DOHH2 (cell line): ENCODE data around the gene NOCT.

ENCODE experiments used
- H3F3A ChIP-seq: fragments of 200-600 bp; sonication (generic), shearing (Covaris generic); 2 replicates; pipeline ENCODE4 v1.6.0; 2016; ENCODE audit warnings: antibody characterized with exemption, mild to moderate bottlenecking; ENCODE audit not compliant: control insufficient read depth, insufficient read depth
- H3K27ac ChIP-seq: fragments of 200-600 bp; sonication (generic); 2 replicates; pipeline ENCODE4 v1.5.1; 2014; ENCODE audit warnings: low read depth, mild to moderate bottlenecking, low read length, moderate library complexity
- H3K27me3 ChIP-seq: fragments of 200-600 bp; sonication (generic); 2 replicates; pipeline ENCODE4 v1.6.1; 2014; ENCODE audit warnings: mild to moderate bottlenecking, low read length, mixed read lengths; ENCODE audit not compliant: control insufficient read depth
- H3K36me3 ChIP-seq: fragments of 200-600 bp; sonication (generic); 2 replicates; pipeline ENCODE4 v1.6.1; 2014; ENCODE audit warnings: mild to moderate bottlenecking, low read length, moderate library complexity, mixed read lengths; ENCODE audit not compliant: control insufficient read depth
- H3K4me1 ChIP-seq: fragments of 200-600 bp; sonication (generic); 2 replicates; pipeline ENCODE4 v1.6.1; 2014; ENCODE audit warnings: mild to moderate bottlenecking, low read length, mixed read lengths; ENCODE audit not compliant: control insufficient read depth
- H3K4me2 ChIP-seq: fragments of 200-600 bp; sonication (generic); 2 replicates; pipeline ENCODE4 v1.6.0; 2014; ENCODE audit warnings: mild to moderate bottlenecking, low read length, moderate library complexity
- H3K4me3 ChIP-seq: fragments of 200-600 bp; sonication (generic); 2 replicates; pipeline ENCODE4 v1.5.1; 2014; ENCODE audit warnings: mild to moderate bottlenecking, low read length, mixed read lengths
- H3K79me2 ChIP-seq: fragments of 200-600 bp; sonication (generic); 2 replicates; pipeline ENCODE4 v1.6.1; 2014; ENCODE audit warnings: mild to moderate bottlenecking, low read length, mixed read lengths; ENCODE audit not compliant: control insufficient read depth
- H3K9me2 ChIP-seq: fragments of 200-600 bp; sonication (generic); replicated peaks from 2 replicates; pipeline ENCODE4 v1.6.1; 2014; ENCODE audit warnings: mild to moderate bottlenecking, low read length, mixed read lengths; ENCODE audit not compliant: control insufficient read depth
- H3K9me3 ChIP-seq: fragments of 200-600 bp; sonication (generic); 2 replicates; pipeline ENCODE4 v1.6.1; 2014; ENCODE audit warnings: antibody characterized with exemption, low read length, mixed read lengths; ENCODE audit not compliant: control insufficient read depth, insufficient read depth
- H4K20me1 ChIP-seq: fragments of 200-600 bp; sonication (generic); 2 replicates; pipeline ENCODE4 v1.6.0; 2014; ENCODE audit warnings: low read depth, mild to moderate bottlenecking, antibody characterized with exemption, low read length, moderate library complexity; ENCODE audit not compliant: control insufficient read depth, insufficient read depth
- EZH2phosphoT487 ChIP-seq: fragments of 200-600 bp; sonication (generic); IDR thresholded peaks from 2 replicates; pipeline ENCODE4 v1.6.1; 2017; ENCODE audit warnings: borderline replicate concordance, mild to moderate bottlenecking, antibody characterized with exemption, low read length, moderate library complexity, mixed read lengths
- TF ChIP-seq, protein P1 (sequence below): fragments of 200-600 bp; sonication (generic); IDR thresholded peaks from one replicate; pipeline ENCODE4 v1.5.1; 2014; ENCODE audit warnings: antibody characterized with exemption, mild to moderate bottlenecking, low read depth, low read length; ENCODE audit not compliant: poor library complexity, severe bottlenecking

NOCT gene, protein sequence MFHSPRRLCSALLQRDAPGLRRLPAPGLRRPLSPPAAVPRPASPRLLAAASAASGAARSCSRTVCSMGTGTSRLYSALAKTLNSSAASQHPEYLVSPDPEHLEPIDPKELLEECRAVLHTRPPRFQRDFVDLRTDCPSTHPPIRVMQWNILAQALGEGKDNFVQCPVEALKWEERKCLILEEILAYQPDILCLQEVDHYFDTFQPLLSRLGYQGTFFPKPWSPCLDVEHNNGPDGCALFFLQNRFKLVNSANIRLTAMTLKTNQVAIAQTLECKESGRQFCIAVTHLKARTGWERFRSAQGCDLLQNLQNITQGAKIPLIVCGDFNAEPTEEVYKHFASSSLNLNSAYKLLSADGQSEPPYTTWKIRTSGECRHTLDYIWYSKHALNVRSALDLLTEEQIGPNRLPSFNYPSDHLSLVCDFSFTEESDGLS

DNA sequence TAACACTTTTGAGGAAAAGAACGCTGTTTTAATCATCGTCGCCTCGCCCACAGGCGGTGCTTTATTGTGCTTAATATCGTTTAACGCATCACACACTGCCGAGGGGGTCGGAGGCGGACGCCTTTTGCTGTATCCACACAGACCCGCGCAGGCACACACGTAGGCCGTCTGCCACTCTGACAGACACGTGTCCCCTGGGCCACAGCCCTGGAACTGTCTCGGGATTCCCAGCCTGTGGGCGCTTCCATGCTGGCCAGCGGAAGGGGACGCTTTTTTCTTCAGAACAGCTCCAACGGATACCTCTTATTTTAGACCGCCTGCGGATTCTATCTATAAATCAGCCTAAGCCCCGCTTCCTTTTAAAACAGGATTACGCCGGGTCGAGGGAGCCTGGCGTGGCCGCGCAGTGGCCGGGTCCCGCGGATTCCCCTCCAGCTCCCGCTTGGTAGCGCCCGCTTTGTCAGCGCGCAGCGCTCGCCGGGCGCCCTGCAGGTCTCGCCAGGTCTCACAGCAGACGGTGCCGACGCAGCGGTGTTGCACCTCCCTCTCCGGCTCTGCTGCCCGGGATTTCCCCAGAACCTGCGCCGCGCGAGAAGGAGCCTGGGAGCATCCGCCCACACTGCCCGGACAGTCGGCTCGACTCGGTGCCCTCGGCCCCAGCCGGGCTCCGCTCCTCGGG lies at the start of gene NOCT:
TSS of gene NOCT (plus strand) at position 513 of the 679 bp plus-strand sequence. CDS start 201 bp downstream, outside the sequence.
- Histone ChIP-seq H4K20me1 (peaks cover 14% of the 10 kb centered on the region; the same call in 1 of the 2 replicates), H3K9me3 (no peaks in the 10 kb centered on the region), H3K27me3 (no peaks in the 10 kb centered on the region), H3K4me2 (peak within 1 kb of the TSS; percentile 81), H3K4me1 (peaks cover 39% of the 10 kb centered on the region), H3K4me3 (peak within 1 kb of the TSS; percentile 83), H3K79me2 (peaks cover 48% of the 10 kb centered on the region), H3K27ac (peak within 1 kb of the TSS; percentile 51), H3K36me3 (peaks cover 22% of the 10 kb centered on the region), H3K9me2 (no peaks in the 10 kb centered on the region), H3F3A (no peaks in the 10 kb centered on the region)
- TF ChIP-seq, protein P1, sequence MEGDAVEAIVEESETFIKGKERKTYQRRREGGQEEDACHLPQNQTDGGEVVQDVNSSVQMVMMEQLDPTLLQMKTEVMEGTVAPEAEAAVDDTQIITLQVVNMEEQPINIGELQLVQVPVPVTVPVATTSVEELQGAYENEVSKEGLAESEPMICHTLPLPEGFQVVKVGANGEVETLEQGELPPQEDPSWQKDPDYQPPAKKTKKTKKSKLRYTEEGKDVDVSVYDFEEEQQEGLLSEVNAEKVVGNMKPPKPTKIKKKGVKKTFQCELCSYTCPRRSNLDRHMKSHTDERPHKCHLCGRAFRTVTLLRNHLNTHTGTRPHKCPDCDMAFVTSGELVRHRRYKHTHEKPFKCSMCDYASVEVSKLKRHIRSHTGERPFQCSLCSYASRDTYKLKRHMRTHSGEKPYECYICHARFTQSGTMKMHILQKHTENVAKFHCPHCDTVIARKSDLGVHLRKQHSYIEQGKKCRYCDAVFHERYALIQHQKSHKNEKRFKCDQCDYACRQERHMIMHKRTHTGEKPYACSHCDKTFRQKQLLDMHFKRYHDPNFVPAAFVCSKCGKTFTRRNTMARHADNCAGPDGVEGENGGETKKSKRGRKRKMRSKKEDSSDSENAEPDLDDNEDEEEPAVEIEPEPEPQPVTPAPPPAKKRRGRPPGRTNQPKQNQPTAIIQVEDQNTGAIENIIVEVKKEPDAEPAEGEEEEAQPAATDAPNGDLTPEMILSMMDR, result no peak
- TF ChIP-seq EZH2phosphoT487, result no peak

DNA sequence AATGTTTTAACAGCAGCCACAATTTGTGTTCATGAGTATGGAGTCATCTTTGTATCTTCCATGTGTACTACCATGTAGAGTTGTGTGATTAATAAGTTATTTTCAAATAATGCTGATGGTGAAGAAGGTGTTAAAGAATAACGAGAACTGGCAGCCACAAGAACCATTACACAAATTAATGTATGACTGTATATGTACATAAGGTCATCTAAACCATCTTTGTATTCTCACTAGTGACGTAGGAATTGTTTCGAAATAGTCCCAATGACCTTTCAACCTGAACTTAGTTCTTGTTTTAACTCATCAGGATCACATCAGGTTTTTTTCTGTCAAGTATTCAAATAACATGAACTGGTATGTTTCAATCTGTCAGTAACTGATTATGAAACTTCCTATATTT lies 48.3 kb upstream of the NOCT start:
- H3K9me3 ChIP-seq, result no peaks in the 10 kb centered on the region
- TF ChIP-seq EZH2phosphoT487, result no peak
- TF ChIP-seq, protein P1, result no peak
- H3K4me2 ChIP-seq, result no peak overlapping the region

DNA sequence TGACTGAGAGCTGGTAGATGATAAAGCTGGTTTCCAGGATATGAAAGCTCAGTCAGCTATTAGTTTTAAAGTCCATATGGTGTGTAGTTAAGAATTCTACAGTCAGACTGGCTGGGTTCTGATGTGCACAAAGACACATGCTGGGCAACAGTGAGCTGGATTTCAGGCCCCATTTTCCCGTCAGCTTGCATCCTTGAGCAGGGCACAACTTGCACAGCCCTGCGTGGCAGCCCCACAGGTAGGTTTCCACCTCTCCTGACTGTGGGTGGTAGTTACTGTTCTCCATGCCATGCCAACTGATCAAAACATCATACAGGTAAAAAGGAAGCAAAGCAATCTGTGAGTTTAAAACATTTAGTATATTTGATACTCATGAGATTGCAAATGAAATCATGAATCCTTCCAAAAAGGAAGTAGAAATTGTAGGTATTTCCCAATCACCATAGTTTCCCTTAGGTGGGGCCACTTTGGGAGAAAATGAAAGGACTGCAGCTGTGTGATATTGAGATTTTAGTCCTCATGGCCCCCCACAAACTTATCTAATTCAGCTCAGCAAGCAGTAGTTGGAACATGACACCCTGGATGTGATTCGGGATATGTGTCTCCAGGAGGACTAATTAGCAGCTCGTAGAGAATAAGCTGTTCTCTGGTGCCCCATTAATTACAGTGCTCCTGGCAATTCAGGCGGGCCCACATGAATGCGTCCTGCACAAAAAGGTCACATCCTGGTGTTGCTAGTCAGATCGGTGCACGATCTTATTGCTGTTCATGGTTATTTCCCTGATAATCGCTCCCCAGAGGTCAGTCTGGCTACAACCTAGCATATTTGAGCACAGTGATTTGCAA lies 42.4 kb upstream of the NOCT start:
- no peaks in the 10 kb centered on the region for H3K9me3 ChIP-seq
- no peaks in the 10 kb centered on the region for H3K9me2 ChIP-seq
- H3K4me3 ChIP-seq, result no peak overlapping the region
- no peaks in the 10 kb centered on the region for H4K20me1 ChIP-seq
- H3K36me3 ChIP-seq, result no peaks in the 10 kb centered on the region
- H3K79me2 ChIP-seq, result no peaks in the 10 kb centered on the region
- H3K27ac ChIP-seq, result no peak overlapping the region
- H3K4me2 ChIP-seq, result no peak overlapping the region
- H3F3A ChIP-seq, result peaks cover 3% of the 10 kb centered on the region; the same call in 1 of the 2 replicates
- TF ChIP-seq EZH2phosphoT487, result no peak
- TF ChIP-seq, protein P1, result no peak
- no peaks in the 10 kb centered on the region for H3K27me3 ChIP-seq
- H3K4me1 ChIP-seq, result peaks cover 18% of the 10 kb centered on the region

More for the DNA sequence above, 48.3 kb upstream of the NOCT start:
- no peak overlapping the region for H3K27ac ChIP-seq
- H3K4me1 ChIP-seq, result no peaks in the 10 kb centered on the region
- H3K4me3 ChIP-seq, result no peak overlapping the region
- H3K9me2 ChIP-seq, result no peaks in the 10 kb centered on the region
- H4K20me1 ChIP-seq, result no peaks in the 10 kb centered on the region
- H3K27me3 ChIP-seq, result no peaks in the 10 kb centered on the region
- H3K36me3 ChIP-seq, result no peaks in the 10 kb centered on the region
- no peaks in the 10 kb centered on the region for H3K79me2 ChIP-seq
- no peaks in the 10 kb centered on the region for H3F3A ChIP-seq
